ENCODE results near the gene SLC35E1.

- TF ChIP-seq ZNF512 (CRISPR knock-in tag; IDR thresholded peaks at IDR 0.05; ENCODE audit: borderline replicate concordance) (no peak), AR (CRISPR knock-in tag; IDR thresholded peaks at IDR 0.05) (no peak), ARID4B (CRISPR knock-in tag; IDR thresholded peaks at IDR 0.05; ENCODE audit: borderline replicate concordance) (no peak), ESRRA (CRISPR knock-in tag; IDR thresholded peaks at IDR 0.05; ENCODE audit: borderline replicate concordance) (no peak), CTCF (IDR thresholded peaks at IDR 0.05) (no peak), NFYB (CRISPR knock-in tag; conservative IDR thresholded peaks at IDR 0.05; ENCODE audit: low read depth) (no peak), SOX15 (CRISPR knock-in tag; IDR thresholded peaks at IDR 0.05) (no peak), GTF2I (CRISPR knock-in tag; conservative IDR thresholded peaks at IDR 0.05) (no peak), HMGXB4 (CRISPR knock-in tag; IDR thresholded peaks at IDR 0.05) (no peak), E2F5 (CRISPR knock-in tag; IDR thresholded peaks at IDR 0.05) (no peak)
Measured at GRCh38 chr19:16613841-16614240, 41.6 kb upstream of the SLC35E1 start.
